Ammon's horn (tissue), 1 donor: ENCODE data around the gene GCC1.
"Not testable (repeated sequence)": the region's sequence is repeated elsewhere in the genome, so short reads cannot be mapped to it uniquely, and the experiment has no call there.

ENCODE experiments used
- DNase-seq: peaks from one replicate; pipeline ENCODE4 v3.0.0-alpha.2; 2016; ENCODE audit warnings: low spot score

Gene GCC1

GRCh38 chr7:127589896-127590295 lies 4.5 kb upstream of the GCC1 start:
- peak; percentile 37 for DNase-seq

- peak; percentile 75 for DNase-seq
Measured at GRCh38 chr7:127588697-127589482, 3.5 kb upstream of the GCC1 start.

- DNase-seq, result peak; percentile 93
Measured at GRCh38 chr7:127588019-127588696, 2.8 kb upstream of the GCC1 start, which contains the start of gene ARF5. Gene ARF5, plus strand, starts transcription at chr7:127588411. Its CDS starts 88 bp downstream, at chr7:127588499.

GRCh38 chr7:127587663-127588018 lies 2.2 kb upstream of the GCC1 start:
- no peak for DNase-seq

GRCh38 chr7:127586346-127586745 lies 950 bp upstream of the GCC1 start:
- DNase-seq, result no peak

- no peak for DNase-seq
Measured at GRCh38 chr7:127584648-127585043, 750 bp downstream of the GCC1 start.

- peak; percentile 59 for DNase-seq
Measured at GRCh38 chr7:127582361-127582760, 3.0 kb downstream of the GCC1 start.

GRCh38 chr7:127581716-127582115 lies 3.7 kb downstream of the GCC1 start:
- DNase-seq, result no peak

GRCh38 chr7:127580612-127581011 lies 4.8 kb downstream of the GCC1 start:
- no peak for DNase-seq

- no peak for DNase-seq
Measured at GRCh38 chr7:127578711-127579275, 6.6 kb downstream of the GCC1 start.

- no peak for DNase-seq
Measured at GRCh38 chr7:127578036-127578684, 7.2 kb downstream of the GCC1 start.

GRCh38 chr7:127571741-127572505 lies 13.5 kb downstream of the GCC1 start:
- DNase-seq, result no peak

GRCh38 chr7:127568034-127568433 lies 17.4 kb downstream of the GCC1 start:
- not testable (repeated sequence) for DNase-seq

- no peak for DNase-seq
Measured at GRCh38 chr7:127566242-127566641, 19.2 kb downstream of the GCC1 start.

GRCh38 chr7:127557803-127558202 lies 27.6 kb downstream of the GCC1 start:
- no peak for DNase-seq

GRCh38 chr7:127556404-127556803 lies 29.0 kb downstream of the GCC1 start:
- no peak for DNase-seq

- no peak for DNase-seq
Measured at GRCh38 chr7:127551941-127552340, 33.5 kb downstream of the GCC1 start.

- DNase-seq, result no peak
Measured at GRCh38 chr7:127550247-127550646, 35.1 kb downstream of the GCC1 start.

- DNase-seq, result no peak
Measured at GRCh38 chr7:127546313-127546712, 39.1 kb downstream of the GCC1 start.

- DNase-seq, result no peak
Measured at GRCh38 chr7:127541548-127541947, 43.8 kb downstream of the GCC1 start.

GRCh38 chr7:127540461-127540860 lies 44.9 kb downstream of the GCC1 start:
- DNase-seq, result not testable (repeated sequence)

- no peak for DNase-seq
Measured at GRCh38 chr7:127539116-127539515, 46.3 kb downstream of the GCC1 start.
